NCI-H128 (cell line): ENCODE measurements around the gene TMEM204.

Source experiments
- DNase-seq: peaks from one replicate; lab custom pipeline; 2025; ENCODE audit not compliant: unreplicated experiment; lab: John Stamatoyannopoulos, UW

The TMEM204 gene

GRCh38 chr16:1533443-1533951 is at the start of gene TMEM204:
TSS of gene TMEM204 (plus strand) at chr16:1533666. CDS start at chr16:1534276, 610 bp downstream.
- no peak for DNase-seq

- no peak for DNase-seq
Observed at GRCh38 chr16:1485847-1486496, 47.5 kb upstream of the TMEM204 start.

GRCh38 chr16:1486551-1487390 is 46.7 kb upstream of the TMEM204 start:
- no peak for DNase-seq

- DNase-seq, result no peak
Observed at GRCh38 chr16:1487395-1488053, 45.9 kb upstream of the TMEM204 start.

- DNase-seq, result no peak
Observed at GRCh38 chr16:1488054-1488601, 45.3 kb upstream of the TMEM204 start.

- DNase-seq, result no peak
Observed at GRCh38 chr16:1488619-1489018, 44.8 kb upstream of the TMEM204 start, which contains the start of gene PTX4. TSS of gene PTX4 (minus strand) at chr16:1488944. CDS start at chr16:1488909, 35 bp downstream.

- no peak for DNase-seq
Observed at GRCh38 chr16:1489077-1489476, 44.4 kb upstream of the TMEM204 start.

GRCh38 chr16:1491327-1491726 is 42.1 kb upstream of the TMEM204 start:
- no peak for DNase-seq

GRCh38 chr16:1492082-1492922 is 41.2 kb upstream of the TMEM204 start:
- no peak for DNase-seq

GRCh38 chr16:1492923-1493745 is 40.3 kb upstream of the TMEM204 start, which contains the start of gene TELO2:
TSS of gene TELO2 (plus strand) at chr16:1493360. CDS start at chr16:1494282, 922 bp downstream.
- DNase-seq, result no peak

GRCh38 chr16:1493746-1494094 is 39.7 kb upstream of the TMEM204 start:
- DNase-seq, result no peak

- no peak for DNase-seq
Observed at GRCh38 chr16:1494129-1494640, 39.3 kb upstream of the TMEM204 start.

GRCh38 chr16:1494711-1495110 is 38.8 kb upstream of the TMEM204 start:
- no peak for DNase-seq

GRCh38 chr16:1495211-1495888 is 38.1 kb upstream of the TMEM204 start:
- no peak for DNase-seq

- no peak for DNase-seq
Observed at GRCh38 chr16:1495889-1496262, 37.6 kb upstream of the TMEM204 start.

- no peak for DNase-seq
Observed at GRCh38 chr16:1496464-1496863, 37.0 kb upstream of the TMEM204 start.

- DNase-seq, result no peak
Observed at GRCh38 chr16:1497014-1497598, 36.4 kb upstream of the TMEM204 start.

GRCh38 chr16:1498899-1499676 is 34.4 kb upstream of the TMEM204 start:
- no peak for DNase-seq
